HepG2 (cell line): ENCODE results near the gene STX8. TPM values are rescaled to one million over a fixed set of nuclear protein-coding genes. Genes with fewer than 3 reads are reported as not detected.

Source experiments
- ATAC-seq: fragments of 200-7000 bp; cut with Tn5 transposase; 3 replicates; pipeline ENCODE4 v1.9.1; 2020; ENCODE audit warnings: mild to moderate bottlenecking, moderate library complexity
- BruUV-seq: library from RNA; stranded (reverse); fragments of 400-500 nt; replicated peaks from 2 replicates; lab custom pipeline; 2021; lab: Mats Ljungman, UMichigan
- CTCF ChIA-PET: fragments of 300-600 bp; formaldehyde crosslinking; extraction: SDS; loops from one replicate; lab custom pipeline; 2021; ENCODE audit warnings: low total read pairs, inconsistent platforms, low intra/inter-chr PET ratio; lab: Yijun Ruan, JAX
- POLR2A ChIA-PET: fragments of 350-600 bp; sonication (Branson Sonifier 250); formaldehyde crosslinking; loops from one replicate; lab custom pipeline; 2020; ENCODE audit warnings: antibody characterized with exemption, inconsistent platforms; lab: Yijun Ruan, JAX
- DNase-seq: peaks from one replicate; pipeline ENCODE4 v3.0.0-alpha.2; 2015; ENCODE audit warnings: low spot score
- FAIRE-seq: peaks from 3 replicates; lab custom pipeline; 2011; peaks lifted over from hg19 to GRCh38; lab: Jason Lieb, UNC
- H2AFZ ChIP-seq: one replicate; pipeline ENCODE4 v1.6.1; 2011; ENCODE audit warnings: low read length, inconsistent platforms
- H3K27ac ChIP-seq: fragments of 300-600 bp; 3 replicates; pipeline ENCODE4 v1.8.0; 2011; ENCODE audit warnings: mixed run types, mild to moderate bottlenecking, mixed read lengths, low read length, inconsistent platforms; ENCODE audit not compliant: insufficient read depth; ENCODE audit errors: extremely low read length
- H3K27me3 ChIP-seq, 2 experiments: fragments of 200-600 bp in 1 of 2; 2 replicates in 1 of 2; 3 replicates in 1 of 2; pipeline versions ENCODE4 v1.6.0 to v1.8.0; 2011; ENCODE audit warnings: low read length in 2 of 2, mild to moderate bottlenecking in 2 of 2, moderate library complexity in 2 of 2, inconsistent platforms in 1 of 2; ENCODE audit not compliant: insufficient read depth in 2 of 2, control insufficient read depth in 1 of 2
- H3K36me3 ChIP-seq, 2 experiments: fragments of 200-600 bp in 1 of 2; replicated peaks in 1 of 2; 2 replicates in 1 of 2; 3 replicates in 1 of 2; pipeline versions ENCODE4 v1.5.1 to v1.8.0; 2011; ENCODE audit warnings: low read length in 2 of 2, inconsistent platforms in 1 of 2; ENCODE audit not compliant: insufficient read depth in 2 of 2, control insufficient read depth in 1 of 2
- H3K4me1 ChIP-seq: 2 replicates; pipeline ENCODE4 v1.5.1; 2012; ENCODE audit warnings: low read length, inconsistent platforms; ENCODE audit not compliant: insufficient read depth
- H3K4me2 ChIP-seq: 2 replicates; pipeline ENCODE4 v1.6.0; 2011; ENCODE audit warnings: low read depth, low read length, inconsistent platforms
- H3K4me3 ChIP-seq, 3 experiments: fragments of 200-600 bp in 1 of 3; sonication (generic), shearing (Covaris generic) in 1 of 3; replicated peaks in 1 of 3; 2 replicates each; pipeline ENCODE4 v1.5.1; 2011 to 2016; ENCODE audit warnings: low read length in 3 of 3, inconsistent platforms in 2 of 3, low read depth in 2 of 3, mild to moderate bottlenecking in 2 of 3, control low read depth in 1 of 3, mixed read lengths in 1 of 3; ENCODE audit not compliant: insufficient read depth in 1 of 3
- H3K79me2 ChIP-seq: one replicate; pipeline ENCODE4 v1.6.1; 2011; ENCODE audit warnings: low read length, inconsistent platforms; ENCODE audit not compliant: insufficient read depth
- H3K9ac ChIP-seq: 2 replicates; pipeline ENCODE4 v1.6.0; 2011; ENCODE audit warnings: mild to moderate bottlenecking, low read depth, low read length, inconsistent platforms; ENCODE audit not compliant: insufficient read depth
- H3K9me3 ChIP-seq: 2 replicates; pipeline ENCODE4 v1.5.1; 2012; ENCODE audit warnings: mild to moderate bottlenecking, low read length
- H4K20me1 ChIP-seq: 2 replicates; pipeline ENCODE4 v1.6.0; 2011; ENCODE audit warnings: inconsistent platforms, mild to moderate bottlenecking, low read length, moderate library complexity; ENCODE audit not compliant: insufficient read depth
- ARNTL ChIP-seq: sonication (generic); formaldehyde crosslinking; IDR thresholded peaks from 2 replicates; pipeline ENCODE4 v1.4.0; 2020; ENCODE audit warnings: mild to moderate bottlenecking, missing genetic modification reagents
- CENPX ChIP-seq: sonication (generic); formaldehyde crosslinking; IDR thresholded peaks from 2 replicates; pipeline ENCODE4 v1.9.0; 2021; ENCODE audit warnings: mild to moderate bottlenecking, missing genetic modification reagents, moderate library complexity
- JDP2 ChIP-seq: sonication (generic); formaldehyde crosslinking; IDR thresholded peaks from 2 replicates; pipeline ENCODE4 v1.8.1; 2022; ENCODE audit warnings: missing genetic modification reagents, borderline replicate concordance
- KLF16 ChIP-seq, 2 experiments: sonication (generic) in 1 of 2; formaldehyde crosslinking in 1 of 2; IDR thresholded peaks; 2 replicates each; pipeline versions ENCODE4 v1.6.1 to v1.8.0; 2016 to 2023; ENCODE audit warnings: missing genetic modification reagents in 2 of 2, missing compliant biosample characterization in 1 of 2
- MED13 ChIP-seq: sonication (generic); formaldehyde crosslinking; IDR thresholded peaks from 2 replicates; pipeline ENCODE4 v1.5.0; 2020; ENCODE audit warnings: missing genetic modification reagents
- NR2C2 ChIP-seq: sonication (generic); formaldehyde crosslinking; IDR thresholded peaks from 2 replicates; pipeline ENCODE4 v1.4.0; 2020; ENCODE audit warnings: missing genetic modification reagents, mild to moderate bottlenecking, moderate library complexity, borderline replicate concordance
- RORA ChIP-seq: sonication (generic); formaldehyde crosslinking; IDR thresholded peaks from 2 replicates; pipeline ENCODE4 v1.5.0; 2020; ENCODE audit warnings: mild to moderate bottlenecking, missing genetic modification reagents, moderate library complexity
- SP5 ChIP-seq: IDR thresholded peaks from 2 replicates; pipeline ENCODE4 v1.6.1; 2016; ENCODE audit warnings: low read depth, borderline replicate concordance
- TCF7L2 ChIP-seq: IDR thresholded peaks from 2 replicates; pipeline ENCODE4 v1.6.1; 2011; ENCODE audit warnings: mild to moderate bottlenecking, low read depth, low read length, moderate library complexity
- TRIM24 ChIP-seq: sonication (generic); formaldehyde crosslinking; IDR thresholded peaks from 2 replicates; pipeline ENCODE4 v1.8.0; 2022; ENCODE audit warnings: mild to moderate bottlenecking, missing genetic modification reagents
- ZFAT ChIP-seq: sonication (generic); formaldehyde crosslinking; conservative IDR thresholded peaks from 2 replicates; pipeline ENCODE4 v1.8.1; 2023; ENCODE audit warnings: missing genetic modification reagents, inconsistent platforms
- WGBS: methylation state at CpG from one replicate; pipeline ENCODE4 v1.1.6; 2017; ENCODE audit warnings: low lambda C conversion rate; 5-methylcytosine and 5-hydroxymethylcytosine counted together
- in situ Hi-C: cut with HindIII; loops from 2 replicates; pipeline ENCODE4 v1.10.0; 2017; ENCODE audit warnings: low pct_unique_long_range_greater_than_20kb; ENCODE audit not compliant: extremely low pct_ligation_motif_present
- intact Hi-C: fragments of 100-400 bp; cut with micrococcal nuclease; formaldehyde crosslinking; loops from one replicate; pipeline ENCODE4 v1.10.0; 2022; ENCODE audit not compliant: unreplicated experiment
- polyA plus RNA-seq, 8 experiments: library from polyadenylated mRNA; depleted of rRNA in 3 of 8; stranded (reverse) in 7 of 8; unstranded in 1 of 8; fragments of >200 nt; fragmentation: Illumina TruSeq in 4 of 8; extraction: Trizol in 4 of 8; gene quantifications; 2 replicates each; pipeline versions ENCODE4 v1.2.1 to v1.2.3, GENCODE V29; 2011 to 2016; ENCODE audit warnings: low read depth in 4 of 8, missing spikeins in 1 of 8, mixed read lengths in 1 of 8; ENCODE audit not compliant: insufficient read depth in 1 of 8
- total RNA-seq, 5 experiments: library from RNA; depleted of rRNA; stranded (reverse); fragments of >200 nt; fragmentation: Illumina TruSeq; extraction: Trizol; gene quantifications; 2 replicates each; pipeline ENCODE4 v1.2.3, GENCODE V29; 2016; ENCODE audit warnings: low read depth in 1 of 5
- TF ChIP-seq, protein P1 (sequence below): IDR thresholded peaks from 2 replicates; pipeline ENCODE4 v1.6.1; 2012; ENCODE audit warnings: low read length, improper control_type of control experiment
- TF ChIP-seq, protein P2 (sequence below): sonication (generic); formaldehyde crosslinking; IDR thresholded peaks from 2 replicates; pipeline ENCODE4 v1.4.0; 2020; ENCODE audit warnings: missing genetic modification reagents

Gene STX8
- total and polyA plus RNA-seq, 2 of the 13 experiments (the other 11 are each of a cell fraction or from before 2014, with no cell fraction given) = 36.4 to 53.6 TPM

DNA sequence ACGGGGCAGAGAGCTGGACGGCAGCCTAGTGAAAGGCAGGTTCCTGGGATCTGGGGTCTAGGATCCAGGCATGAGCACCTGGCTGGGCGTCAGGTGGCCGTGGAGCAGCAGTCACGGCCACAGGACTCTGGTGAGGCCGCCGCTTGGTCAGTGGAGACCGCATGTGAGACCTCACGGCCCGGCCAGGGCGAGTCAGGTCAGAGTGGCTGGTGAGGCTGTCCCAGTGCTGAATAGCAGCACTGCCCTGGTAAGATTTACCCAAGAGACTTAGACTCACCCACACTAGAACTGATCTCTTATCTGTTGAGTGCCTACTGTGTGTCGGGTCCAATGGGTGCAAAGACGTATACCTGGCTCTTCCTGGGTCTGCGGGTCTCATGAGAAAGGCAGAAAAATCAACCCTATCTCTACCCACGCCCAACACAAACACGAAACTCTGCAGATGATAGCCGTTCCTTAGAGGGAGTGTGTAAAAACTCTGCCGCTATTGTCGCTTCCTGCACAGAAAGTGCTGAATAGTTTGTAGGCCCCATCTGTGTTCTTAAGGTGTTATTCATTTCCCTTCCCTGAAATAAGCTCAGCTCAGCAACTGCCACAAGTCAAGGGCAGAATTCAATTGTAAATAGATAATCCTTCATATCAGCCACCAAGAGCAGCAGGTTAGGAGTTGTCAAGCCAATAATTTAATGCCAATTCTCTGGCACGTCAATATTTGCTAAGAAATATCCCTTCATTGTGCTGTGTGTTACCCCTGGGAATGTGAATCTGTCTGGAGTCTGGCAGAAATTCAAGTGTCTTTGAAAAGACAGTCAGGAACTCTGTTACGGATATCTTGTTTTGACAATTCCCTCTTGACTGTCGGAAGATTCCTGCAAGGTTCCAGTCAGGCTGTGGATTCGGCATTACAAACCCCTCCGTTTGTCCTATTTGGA is 314.3 kb downstream of the STX8 start:
- Histone ChIP-seq H3K27me3 (no peaks in the 10 kb centered on the region), H3K79me2 (no peaks in the 10 kb centered on the region), H3K36me3 (no peaks in the 10 kb centered on the region), H3K4me1 (peaks cover 35% of the 10 kb centered on the region), H2AFZ (no peak overlapping the region), H3K9me3 (no peaks in the 10 kb centered on the region), H4K20me1 (no peaks in the 10 kb centered on the region), H3K9ac (no peak overlapping the region), H3K4me3 (no peak overlapping the region), H3K27ac (no peak overlapping the region)
- in situ Hi-C loops = no loop called here
- BruUV-seq = no TSS peak
- ChIA-PET CTCF (no interaction called here), POLR2A (no interaction called here)
- WGBS = 92% methylated on average over 24 of the region's 24 CpGs
- intact Hi-C loops = no loop called here
- DNase-seq (no peak), ATAC-seq (no peak), FAIRE-seq (no peak)
- no peak for TF ChIP-seq TRIM24 (CRISPR knock-in tag)
- TF ChIP-seq, protein P1, sequence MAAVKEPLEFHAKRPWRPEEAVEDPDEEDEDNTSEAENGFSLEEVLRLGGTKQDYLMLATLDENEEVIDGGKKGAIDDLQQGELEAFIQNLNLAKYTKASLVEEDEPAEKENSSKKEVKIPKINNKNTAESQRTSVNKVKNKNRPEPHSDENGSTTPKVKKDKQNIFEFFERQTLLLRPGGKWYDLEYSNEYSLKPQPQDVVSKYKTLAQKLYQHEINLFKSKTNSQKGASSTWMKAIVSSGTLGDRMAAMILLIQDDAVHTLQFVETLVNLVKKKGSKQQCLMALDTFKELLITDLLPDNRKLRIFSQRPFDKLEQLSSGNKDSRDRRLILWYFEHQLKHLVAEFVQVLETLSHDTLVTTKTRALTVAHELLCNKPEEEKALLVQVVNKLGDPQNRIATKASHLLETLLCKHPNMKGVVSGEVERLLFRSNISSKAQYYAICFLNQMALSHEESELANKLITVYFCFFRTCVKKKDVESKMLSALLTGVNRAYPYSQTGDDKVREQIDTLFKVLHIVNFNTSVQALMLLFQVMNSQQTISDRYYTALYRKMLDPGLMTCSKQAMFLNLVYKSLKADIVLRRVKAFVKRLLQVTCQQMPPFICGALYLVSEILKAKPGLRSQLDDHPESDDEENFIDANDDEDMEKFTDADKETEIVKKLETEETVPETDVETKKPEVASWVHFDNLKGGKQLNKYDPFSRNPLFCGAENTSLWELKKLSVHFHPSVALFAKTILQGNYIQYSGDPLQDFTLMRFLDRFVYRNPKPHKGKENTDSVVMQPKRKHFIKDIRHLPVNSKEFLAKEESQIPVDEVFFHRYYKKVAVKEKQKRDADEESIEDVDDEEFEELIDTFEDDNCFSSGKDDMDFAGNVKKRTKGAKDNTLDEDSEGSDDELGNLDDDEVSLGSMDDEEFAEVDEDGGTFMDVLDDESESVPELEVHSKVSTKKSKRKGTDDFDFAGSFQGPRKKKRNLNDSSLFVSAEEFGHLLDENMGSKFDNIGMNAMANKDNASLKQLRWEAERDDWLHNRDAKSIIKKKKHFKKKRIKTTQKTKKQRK = no peak
- no peak for TF ChIP-seq MED13 (CRISPR knock-in tag)
- no peak for TF ChIP-seq KLF16 (CRISPR knock-in tag; IDR thresholded peaks at IDR 0.05)
- no peak for TF ChIP-seq ARNTL (CRISPR knock-in tag)
- TF ChIP-seq CENPX (CRISPR knock-in tag) = no peak
- TF ChIP-seq TCF7L2 = no peak
- no peak for TF ChIP-seq RORA
- TF ChIP-seq NR2C2 (CRISPR knock-in tag) = no peak
- no peak for TF ChIP-seq ZFAT (CRISPR knock-in tag)
- TF ChIP-seq SP5 (CRISPR knock-in tag) = no peak
- TF ChIP-seq, protein P2, sequence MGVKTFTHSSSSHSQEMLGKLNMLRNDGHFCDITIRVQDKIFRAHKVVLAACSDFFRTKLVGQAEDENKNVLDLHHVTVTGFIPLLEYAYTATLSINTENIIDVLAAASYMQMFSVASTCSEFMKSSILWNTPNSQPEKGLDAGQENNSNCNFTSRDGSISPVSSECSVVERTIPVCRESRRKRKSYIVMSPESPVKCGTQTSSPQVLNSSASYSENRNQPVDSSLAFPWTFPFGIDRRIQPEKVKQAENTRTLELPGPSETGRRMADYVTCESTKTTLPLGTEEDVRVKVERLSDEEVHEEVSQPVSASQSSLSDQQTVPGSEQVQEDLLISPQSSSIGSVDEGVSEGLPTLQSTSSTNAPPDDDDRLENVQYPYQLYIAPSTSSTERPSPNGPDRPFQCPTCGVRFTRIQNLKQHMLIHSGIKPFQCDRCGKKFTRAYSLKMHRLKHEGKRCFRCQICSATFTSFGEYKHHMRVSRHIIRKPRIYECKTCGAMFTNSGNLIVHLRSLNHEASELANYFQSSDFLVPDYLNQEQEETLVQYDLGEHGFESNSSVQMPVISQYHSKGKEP (CRISPR knock-in tag) = no peak
- no peak for TF ChIP-seq JDP2 (CRISPR knock-in tag)
- TF ChIP-seq, all 625 proteins: peak for 0
- H3K4me2 ChIP-seq = no peak overlapping the region
